Measurements from ENCODE around the gene DCAKD. TPM values are rescaled to one million over a fixed set of nuclear protein-coding genes. Genes with fewer than 3 reads are reported as not detected.

DCAKD gene
- total and polyA plus RNA-seq, 9 donors: 19.8 to 62.3 (median 46.2) TPM

DNA sequence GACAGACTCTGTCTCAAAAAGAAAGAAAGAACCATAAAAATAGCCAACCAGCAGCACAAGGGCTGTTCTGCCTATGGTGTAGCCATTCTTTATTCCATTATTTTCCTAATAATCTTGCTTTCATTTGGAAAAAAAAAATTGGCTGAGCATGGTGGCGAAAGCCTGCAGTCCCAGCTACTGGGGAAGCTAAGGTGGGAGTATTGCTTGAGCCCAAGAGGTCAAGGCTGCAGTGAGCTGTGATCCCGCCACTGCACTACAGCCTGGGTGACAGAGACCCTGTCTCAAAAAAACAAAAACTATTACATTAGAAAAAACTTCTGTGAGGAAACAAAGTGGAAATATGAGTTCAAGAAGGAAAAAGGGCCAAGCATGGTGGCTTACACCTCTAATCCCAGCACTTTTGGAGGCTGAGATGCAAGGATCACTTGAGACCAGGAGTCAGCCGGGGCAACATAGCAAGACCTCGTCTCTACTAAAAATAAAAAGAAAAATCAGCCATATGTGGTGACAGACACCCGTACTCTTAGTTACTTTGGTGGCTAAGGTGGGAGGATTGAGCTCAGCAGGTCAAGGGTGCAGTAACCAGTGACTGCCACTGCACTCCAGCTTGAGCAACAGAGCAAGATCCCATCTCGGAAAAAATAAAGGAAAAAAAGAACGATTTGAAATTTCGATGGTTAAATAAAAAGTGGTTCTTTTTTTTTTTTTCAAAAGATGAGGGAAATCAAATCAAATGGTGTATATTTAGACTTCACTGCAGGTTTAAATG lies 2.5 kb downstream of the DCAKD start:
- H3K4me3 ChIP-seq: no peak overlapping the region
- TF ChIP-seq POLR2A (IDR thresholded peaks at IDR 0.05): no peak
- TF ChIP-seq EP300 (IDR thresholded peaks at IDR 0.05): no peak
- TF ChIP-seq, protein P1, sequence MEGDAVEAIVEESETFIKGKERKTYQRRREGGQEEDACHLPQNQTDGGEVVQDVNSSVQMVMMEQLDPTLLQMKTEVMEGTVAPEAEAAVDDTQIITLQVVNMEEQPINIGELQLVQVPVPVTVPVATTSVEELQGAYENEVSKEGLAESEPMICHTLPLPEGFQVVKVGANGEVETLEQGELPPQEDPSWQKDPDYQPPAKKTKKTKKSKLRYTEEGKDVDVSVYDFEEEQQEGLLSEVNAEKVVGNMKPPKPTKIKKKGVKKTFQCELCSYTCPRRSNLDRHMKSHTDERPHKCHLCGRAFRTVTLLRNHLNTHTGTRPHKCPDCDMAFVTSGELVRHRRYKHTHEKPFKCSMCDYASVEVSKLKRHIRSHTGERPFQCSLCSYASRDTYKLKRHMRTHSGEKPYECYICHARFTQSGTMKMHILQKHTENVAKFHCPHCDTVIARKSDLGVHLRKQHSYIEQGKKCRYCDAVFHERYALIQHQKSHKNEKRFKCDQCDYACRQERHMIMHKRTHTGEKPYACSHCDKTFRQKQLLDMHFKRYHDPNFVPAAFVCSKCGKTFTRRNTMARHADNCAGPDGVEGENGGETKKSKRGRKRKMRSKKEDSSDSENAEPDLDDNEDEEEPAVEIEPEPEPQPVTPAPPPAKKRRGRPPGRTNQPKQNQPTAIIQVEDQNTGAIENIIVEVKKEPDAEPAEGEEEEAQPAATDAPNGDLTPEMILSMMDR (IDR thresholded peaks at IDR 0.05): no peak
- peaks cover 9% of the 10 kb centered on the region for H3K4me1 ChIP-seq (ENCODE audit: insufficient read depth)
- no peak overlapping the region for H3K27ac ChIP-seq
- no peaks in the 10 kb centered on the region for H3K9me3 ChIP-seq
- intact Hi-C loops (cut with DNase I): no loop called here
- 80 to 90% (median 82%) methylated on average over 8 of the region's 8 CpGs for WGBS, 3 donors
- no peaks in the 10 kb centered on the region for H3K27me3 ChIP-seq
- no peaks in the 10 kb centered on the region for H3K36me3 ChIP-seq
- no peak for DNase-seq

DNA sequence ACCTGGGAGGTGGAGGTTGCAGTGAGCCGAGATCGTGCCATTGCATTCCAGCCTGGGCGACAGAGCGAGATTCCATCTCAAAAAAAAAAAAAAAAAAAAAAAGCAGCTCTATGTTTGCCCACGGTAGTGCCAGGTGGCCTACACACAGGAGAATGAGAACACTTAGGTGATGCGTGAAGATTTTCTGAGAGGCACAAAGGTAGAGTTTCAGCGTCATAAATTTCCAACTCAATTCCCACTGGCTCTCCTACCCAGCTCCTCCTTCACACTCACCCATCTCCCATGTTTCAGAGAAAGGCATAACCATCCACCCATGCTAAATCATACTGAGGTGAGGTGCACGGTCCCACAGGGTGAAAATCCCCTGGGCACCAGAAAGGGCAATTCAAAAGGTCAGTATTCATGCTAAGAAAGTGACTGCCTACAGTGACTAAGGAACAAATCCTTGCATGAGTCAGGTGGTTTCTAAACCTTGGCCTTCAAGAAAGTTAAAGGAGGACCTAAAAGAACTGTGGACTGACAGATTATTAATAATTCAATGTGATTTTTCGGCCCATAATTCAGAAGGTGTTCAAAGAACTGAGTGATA lies 4.8 kb downstream of the DCAKD start:
- no peak for TF ChIP-seq POLR2A (IDR thresholded peaks at IDR 0.05)
- TF ChIP-seq, protein P1 (IDR thresholded peaks at IDR 0.05): no peak
- TF ChIP-seq EP300 (IDR thresholded peaks at IDR 0.05): no peak
- WGBS, 3 donors: 90 to 93% (median 92%) methylated on average over 9 of the region's 9 CpGs
- no peaks in the 10 kb centered on the region for H3K36me3 ChIP-seq
- no peaks in the 10 kb centered on the region for H3K9me3 ChIP-seq
- H3K4me1 ChIP-seq (ENCODE audit: insufficient read depth): peaks cover 14% of the 10 kb centered on the region
- no peak overlapping the region for H3K27ac ChIP-seq
- no peak for DNase-seq
- no peaks in the 10 kb centered on the region for H3K27me3 ChIP-seq
- intact Hi-C loops (cut with DNase I): no loop called here
- H3K4me3 ChIP-seq: no peak overlapping the region

DNA sequence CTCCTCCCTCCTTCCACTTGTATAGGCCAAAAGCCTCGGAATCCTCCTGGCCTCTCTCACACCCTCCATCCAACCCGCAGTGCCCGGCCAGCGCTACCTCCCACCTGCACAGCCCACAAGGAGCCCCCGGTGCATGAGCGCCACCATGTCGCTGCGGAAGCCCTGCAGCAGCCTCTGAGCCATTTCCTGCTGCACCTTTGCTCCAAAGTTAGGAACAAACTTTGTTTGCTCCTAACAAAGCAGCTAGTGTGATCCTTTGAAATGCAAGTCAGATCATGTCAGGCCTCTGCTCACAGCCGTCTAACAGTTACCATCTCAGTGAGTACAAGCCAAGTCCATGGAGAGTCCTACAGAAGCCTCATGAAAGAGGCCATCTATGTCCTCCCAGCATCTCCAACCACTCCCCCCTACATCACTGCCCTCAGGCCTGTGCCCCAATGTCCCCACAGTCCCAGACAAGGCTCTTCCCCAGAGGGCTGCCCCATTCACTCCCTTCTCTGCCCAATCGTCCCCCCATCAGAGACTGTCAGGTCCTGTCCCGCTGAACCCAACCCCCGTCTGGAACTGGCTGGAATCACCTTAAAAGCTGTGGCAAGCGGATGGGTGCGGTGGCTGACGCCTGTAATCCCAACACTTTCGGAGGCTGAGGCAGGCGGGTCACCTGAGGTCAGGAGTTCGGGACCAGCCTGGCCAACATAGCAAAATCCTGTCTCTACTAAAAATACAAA lies 7.5 kb downstream of the DCAKD start:
- Histone ChIP-seq H3K27ac (no peak overlapping the region), H3K4me3 (no peak overlapping the region)
- 82 to 87% (median 84%) methylated on average over 18 of the region's 18 CpGs for WGBS, 3 donors

More for the DNA sequence above, 7.5 kb downstream of the DCAKD start:
- Histone ChIP-seq H3K4me1 (ENCODE audit: insufficient read depth) (peaks cover 16% of the 10 kb centered on the region), H3K9me3 (no peaks in the 10 kb centered on the region), H3K27me3 (no peaks in the 10 kb centered on the region), H3K36me3 (no peaks in the 10 kb centered on the region)
- DNase-seq: no peak
- intact Hi-C loops (cut with DNase I): no loop called here
- TF ChIP-seq POLR2A (IDR thresholded peaks at IDR 0.05): no peak
- TF ChIP-seq EP300 (IDR thresholded peaks at IDR 0.05): no peak
- TF ChIP-seq, protein P1 (IDR thresholded peaks at IDR 0.05): no peak
